ENCODE measurements around the gene PML. TPM values are rescaled to one million over a fixed set of nuclear protein-coding genes. Genes with fewer than 3 reads are reported as not detected.

The PML gene
- total RNA-seq, 1 donor from 2014 or later: 24.6 TPM

GRCh38 chr15:73983211-73983727 is 11.2 kb upstream of the PML start:
- no peak for DNase-seq (ENCODE audit: low spot score)
- intact Hi-C loops (cut with DNase I): no loop called here

- intact Hi-C loops (cut with DNase I): no loop called here
- DNase-seq (ENCODE audit: low spot score): no peak
Observed at GRCh38 chr15:73983773-73984172, 10.7 kb upstream of the PML start.

- no peak for DNase-seq (ENCODE audit: low spot score)
- intact Hi-C loops (cut with DNase I): no loop called here
Observed at GRCh38 chr15:73984208-73984979, 10.1 kb upstream of the PML start.

GRCh38 chr15:73985101-73985873 is 9.2 kb upstream of the PML start:
- intact Hi-C loops (cut with DNase I): no loop called here
- no peak for DNase-seq (ENCODE audit: low spot score)

GRCh38 chr15:73986055-73986775 is 8.3 kb upstream of the PML start:
- DNase-seq (ENCODE audit: low spot score): no peak
- intact Hi-C loops (cut with DNase I): no loop called here

GRCh38 chr15:73986776-73987056 is 7.8 kb upstream of the PML start:
- intact Hi-C loops (cut with DNase I): no loop called here

GRCh38 chr15:73987250-73987649 is 7.3 kb upstream of the PML start:
- intact Hi-C loops (cut with DNase I): no loop called here
- no peak for DNase-seq (ENCODE audit: low spot score)

More at GRCh38 chr15:73986776-73987056, 7.8 kb upstream of the PML start:
- no peak for DNase-seq (ENCODE audit: low spot score)

GRCh38 chr15:73987681-73988444 is 6.7 kb upstream of the PML start:
- DNase-seq (ENCODE audit: low spot score): no peak
- intact Hi-C loops (cut with DNase I): no loop called here

GRCh38 chr15:73988445-73988969 is 6.0 kb upstream of the PML start:
- intact Hi-C loops (cut with DNase I): no loop called here
- no peak for DNase-seq (ENCODE audit: low spot score)

- DNase-seq (ENCODE audit: low spot score): no peak
- intact Hi-C loops (cut with DNase I): no loop called here
Observed at GRCh38 chr15:73989001-73989798, 5.3 kb upstream of the PML start.

- intact Hi-C loops (cut with DNase I): no loop called here
- no peak for DNase-seq (ENCODE audit: low spot score)
Observed at GRCh38 chr15:73990250-73991005, 4.1 kb upstream of the PML start.

GRCh38 chr15:73991260-73991659 is 3.3 kb upstream of the PML start:
- peak; percentile 91 for DNase-seq (ENCODE audit: low spot score)
- intact Hi-C loops (cut with DNase I): no loop called here

GRCh38 chr15:73991726-73992593 is 2.6 kb upstream of the PML start, which contains the start of gene STOML1:
Gene STOML1, minus strand, starts transcription at chr15:73992295. Its CDS starts 72 bp downstream, at chr15:73992223.
- DNase-seq (ENCODE audit: low spot score): peak; percentile 97
- intact Hi-C loops (cut with DNase I): loop anchor here (2.0 kb wide), 1 partner anchor 49 kb away; no protein-coding TSS in a partner anchor

GRCh38 chr15:73992594-73992898 is 2.0 kb upstream of the PML start:
- no peak for DNase-seq (ENCODE audit: low spot score)
- intact Hi-C loops (cut with DNase I): loop anchor here (2.0 kb wide), 1 partner anchor 48 kb away; no protein-coding TSS in a partner anchor

- no peak for DNase-seq (ENCODE audit: low spot score)
- intact Hi-C loops (cut with DNase I): loop anchor here (2.0 kb wide), 1 partner anchor 47 kb away; no protein-coding TSS in a partner anchor
Observed at GRCh38 chr15:73993211-73993994, 1.1 kb upstream of the PML start.

Data from cardiac septum (tissue), 1 donor.